Astrocyte (in vitro differentiated cells and primary cell): Measurements from ENCODE around the gene ITGAX.

ENCODE experiments used
- CTCF ChIP-seq: IDR thresholded peaks from 2 replicates; pipeline ENCODE4 v1.5.1; 2011; ENCODE audit warnings: low read depth, mild to moderate bottlenecking, inconsistent platforms, low read length, moderate library complexity; ENCODE audit not compliant: insufficient read depth
- EZH2 ChIP-seq: IDR thresholded peaks from 2 replicates; pipeline ENCODE4 v1.6.1; 2012; ENCODE audit warnings: mild to moderate bottlenecking, low read length, inconsistent platforms; ENCODE audit not compliant: insufficient read depth

DNA sequence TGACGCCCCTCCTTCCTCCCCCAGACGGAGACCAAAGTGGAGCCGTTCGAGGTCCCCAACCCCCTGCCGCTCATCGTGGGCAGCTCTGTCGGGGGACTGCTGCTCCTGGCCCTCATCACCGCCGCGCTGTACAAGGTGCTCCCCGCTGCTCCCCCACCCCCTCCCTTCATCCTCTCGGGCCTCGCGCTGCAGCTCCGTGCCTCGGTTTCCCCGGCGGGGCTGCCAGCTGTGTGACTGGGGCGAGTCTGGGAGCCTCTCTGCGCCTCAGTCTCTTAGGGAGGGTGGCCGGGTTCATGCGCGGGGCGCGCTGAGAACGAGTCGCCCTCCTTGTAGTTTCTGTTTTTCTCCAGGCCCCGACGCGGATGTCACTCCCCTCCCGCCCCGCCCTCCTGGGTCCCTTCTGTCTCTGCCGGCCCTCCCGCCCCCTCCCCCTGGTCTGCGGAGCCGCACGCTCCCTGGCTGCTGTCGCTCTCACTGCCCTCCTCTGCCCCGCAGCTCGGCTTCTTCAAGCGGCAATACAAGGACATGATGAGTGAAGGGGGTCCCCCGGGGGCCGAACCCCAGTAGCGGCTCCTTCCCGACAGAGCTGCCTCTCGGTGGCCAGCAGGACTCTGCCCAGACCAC lies 23.7 kb upstream of the ITGAX start:
- TF ChIP-seq CTCF (no peak), EZH2 (no peak)
